DMS53 treated with DMSO at 0.1 percent for 48 hours (cell line): ENCODE data around the gene ENDOG.
A peak's percentile ranks its signal among the peaks of the same experiment; 100 is the strongest.

ENCODE experiments used
- DNase-seq: peaks from one replicate; lab custom pipeline; 2025; ENCODE audit not compliant: unreplicated experiment; lab: John Stamatoyannopoulos, UW

Gene ENDOG

DNA sequence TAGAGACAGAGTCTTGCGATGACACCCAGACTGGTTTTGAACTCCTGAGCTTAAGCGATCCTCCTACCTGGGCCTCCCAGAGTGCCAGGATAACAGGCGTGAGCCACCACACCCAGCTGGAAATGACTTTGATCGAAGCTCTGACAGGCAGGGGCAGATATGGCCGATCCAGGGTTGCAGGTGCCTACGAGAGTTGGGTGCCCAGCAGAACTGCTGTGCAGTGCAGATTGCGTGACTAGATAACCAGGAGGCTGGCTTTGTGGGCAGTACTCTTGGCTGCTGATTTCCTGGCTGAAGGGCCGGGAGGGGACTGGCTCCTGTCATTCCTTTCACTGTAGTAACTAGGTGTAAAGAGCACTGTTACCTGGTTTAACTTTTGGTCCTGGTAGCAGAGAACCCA, 19.4 kb upstream of the ENDOG start:
- DNase-seq: no peak

DNA sequence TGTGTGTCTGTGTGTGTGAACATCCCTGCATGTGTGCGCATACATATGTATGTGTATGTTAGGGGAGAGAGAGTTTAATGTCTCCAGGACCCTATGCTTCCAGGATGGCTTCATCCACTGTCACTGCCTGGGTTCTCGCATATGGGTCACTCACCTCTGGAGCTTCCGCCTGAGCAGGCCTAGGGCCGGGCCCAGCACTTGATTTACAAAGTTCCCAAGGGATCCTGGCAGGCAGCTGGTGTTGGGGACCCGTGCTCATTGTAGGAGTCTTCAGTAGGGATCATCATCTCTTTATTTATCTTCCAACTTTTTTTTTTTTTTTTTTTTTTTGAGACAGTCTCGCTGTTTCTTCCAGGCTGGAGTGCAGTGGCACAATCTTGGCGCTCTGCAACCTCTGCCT, 18.2 kb upstream of the ENDOG start:
- no peak for DNase-seq

DNA sequence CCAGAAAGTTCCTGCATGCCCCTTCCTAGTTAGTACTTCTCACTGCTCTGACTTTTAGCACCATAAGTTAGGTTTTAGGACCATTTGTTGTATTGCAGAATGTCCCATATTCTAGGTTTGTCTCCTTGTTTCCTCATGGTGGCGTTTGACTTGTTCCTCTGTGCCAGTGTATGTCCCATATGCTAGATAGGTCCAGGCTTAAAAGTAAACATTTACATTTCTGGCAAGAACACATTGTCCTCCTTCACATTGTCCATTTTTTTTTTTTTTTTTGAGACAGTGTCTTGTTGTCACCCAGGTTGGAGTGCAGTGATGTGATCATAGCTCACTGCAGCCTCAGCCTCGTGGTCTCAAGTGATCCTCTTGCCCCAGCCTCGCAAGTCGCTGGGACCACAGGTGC, 15.8 kb upstream of the ENDOG start:
- DNase-seq: no peak

DNA sequence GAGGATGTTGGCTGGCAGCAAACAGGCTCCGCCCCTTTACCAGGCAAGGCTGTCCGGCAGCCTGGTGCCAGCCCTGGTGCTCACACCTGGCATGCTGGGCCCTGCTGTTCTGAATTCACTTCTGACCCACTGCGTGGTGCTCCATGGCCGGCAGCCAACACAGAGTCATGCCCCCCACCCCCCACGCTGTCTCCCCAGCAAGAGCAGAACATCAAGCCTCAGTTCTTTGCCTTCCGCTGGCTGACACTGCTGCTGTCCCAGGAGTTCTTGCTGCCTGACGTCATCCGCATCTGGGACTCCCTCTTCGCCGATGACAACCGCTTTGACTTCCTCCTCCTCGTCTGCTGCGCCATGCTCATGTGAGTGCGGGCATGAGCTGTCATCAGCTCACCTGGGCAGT, 12.6 kb upstream of the ENDOG start:
- no peak for DNase-seq

DNA sequence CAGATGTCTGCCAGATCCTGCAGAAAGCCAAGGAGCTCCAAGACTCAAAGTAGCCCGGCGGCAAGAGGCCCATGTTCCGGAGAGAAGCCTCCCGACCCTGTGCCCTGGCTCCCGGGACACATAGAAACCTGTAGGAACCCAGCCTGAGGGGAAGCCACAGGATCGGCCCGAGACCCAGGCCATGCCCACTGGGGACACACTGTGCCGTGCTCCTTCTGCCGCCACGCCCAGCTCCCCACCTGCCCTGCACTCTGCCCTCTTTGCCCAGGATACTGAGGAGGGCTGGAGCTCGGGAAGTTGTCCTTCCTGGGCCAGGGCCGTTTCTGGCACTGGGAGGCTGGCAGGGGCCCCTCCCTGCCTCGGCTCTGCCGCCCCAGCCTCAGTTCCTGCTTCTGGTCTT, 10.5 kb upstream of the ENDOG start:
- DNase-seq: no peak

DNA sequence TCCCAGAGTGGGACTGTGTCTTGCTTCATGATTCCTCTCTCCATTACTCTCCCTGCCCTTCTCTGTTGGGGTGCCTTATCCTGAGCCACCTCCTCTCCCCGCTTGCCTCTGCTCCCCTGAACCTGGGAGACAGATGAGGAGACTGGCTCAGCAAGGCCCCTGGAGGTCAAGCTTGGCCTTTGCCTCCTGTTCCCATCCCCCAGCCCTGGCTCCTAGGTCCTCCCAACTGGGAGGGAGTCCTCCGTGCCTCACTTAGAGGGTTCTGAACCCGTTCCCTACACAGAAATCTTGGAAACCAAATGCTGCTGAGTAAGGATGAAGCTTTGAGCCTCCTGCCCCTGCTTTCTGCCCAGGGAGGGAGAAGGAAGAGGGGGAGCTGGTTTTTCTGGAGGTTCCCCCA, 9.8 kb upstream of the ENDOG start:
- DNase-seq: no peak

DNA sequence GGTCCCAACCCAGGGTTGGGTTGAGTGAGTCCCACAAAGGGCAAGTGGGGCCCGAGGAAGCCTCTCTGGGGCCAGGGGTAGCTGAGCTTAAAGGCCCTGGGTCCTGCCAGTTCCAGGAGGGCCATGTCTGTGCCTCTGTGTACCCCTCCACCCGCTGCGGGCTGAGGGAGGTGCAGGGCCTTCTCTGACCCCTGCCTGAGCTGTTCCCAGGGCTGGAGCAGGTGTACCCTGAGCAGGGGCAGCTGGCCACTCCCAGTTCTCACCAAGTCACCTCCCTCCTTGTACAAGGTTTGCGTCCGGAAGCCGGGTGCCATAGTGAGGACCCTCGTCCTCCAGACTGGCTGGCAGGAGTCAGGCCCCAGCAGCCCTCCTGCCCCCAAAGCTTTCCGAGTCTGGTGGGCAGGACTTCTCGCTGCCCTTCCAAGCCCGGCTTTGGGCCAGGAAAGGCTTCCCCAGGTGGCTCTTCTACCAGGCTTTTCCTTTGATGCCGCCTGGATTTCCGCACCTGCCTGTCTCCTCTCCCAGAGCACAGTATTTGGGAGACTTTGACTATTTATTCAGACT, 9.2 kb upstream of the ENDOG start:
- no peak for DNase-seq

DNA sequence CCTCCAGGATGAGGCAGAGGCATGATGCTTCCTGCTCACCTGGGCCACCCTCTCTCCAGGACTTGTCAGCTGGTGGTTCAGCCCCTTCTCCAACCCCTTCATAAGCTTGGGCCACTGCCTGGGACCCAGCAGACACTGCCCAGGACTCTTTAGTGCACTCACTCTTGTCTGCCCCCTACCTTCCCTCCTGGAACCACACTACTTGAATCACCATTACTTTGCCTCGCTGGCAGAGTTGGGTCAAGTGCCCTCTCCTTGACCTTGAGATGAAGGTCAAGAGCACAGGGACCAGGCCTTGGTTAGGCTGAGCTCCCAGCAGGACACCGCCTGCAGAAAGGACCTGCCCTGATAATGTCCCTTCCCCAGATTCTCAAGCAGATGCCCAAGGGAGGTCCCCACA, 8.5 kb upstream of the ENDOG start:
- DNase-seq: no peak

DNA sequence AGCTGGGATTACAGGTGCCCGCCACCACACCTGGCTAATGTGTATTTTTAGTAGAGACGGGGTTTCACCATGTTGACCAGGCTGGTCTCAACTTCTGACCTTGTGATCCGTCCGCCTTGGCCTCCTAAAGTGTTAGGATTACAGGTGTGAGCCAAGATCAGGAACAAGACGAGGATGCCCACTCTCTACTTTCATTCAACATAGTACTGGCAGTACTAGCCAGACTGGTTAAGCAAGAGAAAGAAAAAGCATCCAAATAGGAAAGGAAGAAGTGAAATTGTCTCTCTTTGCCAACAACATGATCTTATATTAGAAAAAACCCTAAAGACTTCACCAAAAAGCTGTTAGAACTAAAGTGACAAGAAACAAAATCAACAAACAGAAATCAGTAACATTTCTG, 7.4 kb upstream of the ENDOG start:
- no peak for DNase-seq

DNA sequence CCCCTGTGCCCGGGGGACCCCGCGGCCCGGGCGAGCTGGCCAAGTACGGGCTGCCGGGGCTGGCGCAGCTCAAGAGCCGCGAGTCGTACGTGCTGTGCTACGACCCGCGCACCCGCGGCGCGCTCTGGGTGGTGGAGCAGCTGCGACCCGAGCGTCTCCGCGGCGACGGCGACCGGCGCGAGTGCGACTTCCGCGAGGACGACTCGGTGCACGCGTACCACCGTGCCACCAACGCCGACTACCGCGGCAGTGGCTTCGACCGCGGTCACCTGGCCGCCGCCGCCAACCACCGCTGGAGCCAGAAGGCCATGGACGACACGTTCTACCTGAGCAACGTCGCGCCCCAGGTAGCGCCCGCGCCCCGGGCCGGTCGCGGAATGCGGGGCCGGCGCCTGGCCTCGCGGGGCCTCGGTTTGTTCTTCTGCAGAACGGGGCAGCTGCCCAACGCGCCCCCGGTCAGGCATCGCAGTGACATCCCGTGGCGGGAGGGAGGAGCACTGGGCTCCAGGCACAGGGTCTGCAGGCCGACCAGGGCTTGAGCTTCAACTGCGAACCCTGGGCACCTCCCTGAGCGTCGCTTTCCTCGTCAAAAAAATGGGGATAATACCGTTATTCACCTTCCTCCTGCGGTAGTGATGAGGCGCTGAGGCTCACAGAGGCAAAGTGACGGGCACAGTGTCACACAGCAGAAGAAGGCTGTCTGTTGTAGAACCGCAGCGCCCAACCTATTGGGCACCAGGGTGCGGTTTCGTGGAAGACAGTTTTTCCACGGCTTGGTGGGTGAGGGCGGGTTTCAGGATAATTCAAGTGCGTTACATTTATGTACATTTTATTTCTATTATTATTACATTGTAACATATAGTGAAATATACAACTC, 777 bp downstream of the ENDOG start:
- no peak for DNase-seq

DNA sequence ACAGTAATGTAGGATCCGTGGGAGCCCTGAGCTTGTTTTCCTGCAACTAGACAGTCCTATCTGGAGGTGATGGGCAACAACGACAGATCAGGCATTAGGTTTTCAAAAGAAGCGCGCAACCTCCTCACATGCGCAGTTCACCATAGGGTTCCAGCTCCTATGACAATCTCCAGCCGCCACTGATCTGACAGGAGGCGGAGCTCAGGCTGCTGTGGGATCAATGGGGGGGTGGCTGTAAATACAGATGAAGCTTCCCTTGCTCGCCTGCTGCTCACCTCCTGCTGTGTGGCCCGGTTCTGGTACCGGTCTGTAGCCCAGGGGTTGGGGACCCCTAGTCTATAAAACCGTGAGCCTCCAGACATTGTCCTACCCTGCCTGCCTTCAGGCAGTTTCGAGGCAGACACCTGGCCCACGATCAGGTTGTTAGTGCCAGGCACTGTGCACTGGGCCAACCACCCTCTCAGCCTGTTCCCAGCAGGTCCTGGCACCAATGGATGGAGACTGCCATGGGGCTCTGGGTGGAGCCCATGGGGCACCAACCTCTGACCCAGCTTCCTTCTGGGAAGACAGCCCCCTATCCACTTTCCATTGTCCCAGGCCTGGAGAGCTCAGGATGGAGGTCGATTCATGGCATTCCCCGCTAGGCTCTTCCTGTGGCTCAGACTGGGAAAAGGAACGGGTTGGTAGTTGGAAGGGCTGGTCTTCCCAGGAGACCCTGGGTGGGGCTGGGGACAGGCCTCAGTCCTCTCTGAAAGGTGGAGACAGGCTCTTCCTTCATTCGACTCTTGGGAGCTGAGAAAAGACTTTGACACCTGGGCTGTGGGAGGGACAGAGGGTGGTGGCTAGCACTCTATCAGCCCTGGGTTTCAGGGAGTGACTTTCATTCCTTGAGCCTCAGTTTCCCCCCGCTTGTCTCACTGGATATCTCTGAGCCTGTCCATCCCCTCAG, 1.7 kb downstream of the ENDOG start:
- peak; percentile 54 for DNase-seq

DNA sequence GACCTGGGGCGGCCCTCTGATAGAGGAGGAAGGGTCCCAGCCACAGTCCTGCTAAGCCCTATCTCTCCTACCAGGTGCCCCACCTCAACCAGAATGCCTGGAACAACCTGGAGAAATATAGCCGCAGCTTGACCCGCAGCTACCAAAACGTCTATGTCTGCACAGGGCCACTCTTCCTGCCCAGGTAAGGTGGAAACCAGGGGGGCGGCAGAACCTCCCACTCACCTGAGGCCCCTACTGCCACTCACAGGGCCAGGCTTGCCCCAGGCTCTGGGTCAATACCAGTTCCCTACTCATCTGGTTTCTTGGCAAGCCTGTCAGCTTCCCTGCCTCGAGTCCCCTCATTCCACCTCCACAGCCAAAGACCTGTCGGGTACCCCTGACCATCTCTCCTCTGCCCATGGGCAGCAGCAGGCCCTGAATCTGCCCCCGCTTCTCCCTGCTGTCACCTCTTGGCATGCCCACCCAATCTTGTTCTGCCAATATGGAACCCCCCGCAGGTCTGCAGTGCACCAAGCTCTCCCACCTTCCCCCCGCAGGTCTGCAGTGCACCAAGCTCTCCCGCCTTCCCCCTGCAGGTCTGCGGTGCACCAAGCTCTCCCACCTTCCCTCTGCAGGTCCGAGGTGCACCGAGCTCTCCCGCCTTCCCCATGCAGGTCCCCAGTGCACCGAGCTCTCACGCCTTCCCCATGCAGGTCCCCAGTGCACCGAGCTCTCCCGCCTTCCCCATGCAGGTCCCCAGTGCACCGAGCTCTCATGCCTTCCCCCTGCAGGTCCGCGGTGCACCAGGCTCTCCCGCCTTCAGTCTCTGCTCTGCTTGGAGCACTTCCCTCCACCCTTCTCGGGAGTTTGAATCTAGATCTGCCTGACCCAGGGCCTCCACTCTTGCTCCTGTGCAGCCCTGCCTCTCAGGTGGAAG, 2.6 kb downstream of the ENDOG start:
- no peak for DNase-seq

DNA sequence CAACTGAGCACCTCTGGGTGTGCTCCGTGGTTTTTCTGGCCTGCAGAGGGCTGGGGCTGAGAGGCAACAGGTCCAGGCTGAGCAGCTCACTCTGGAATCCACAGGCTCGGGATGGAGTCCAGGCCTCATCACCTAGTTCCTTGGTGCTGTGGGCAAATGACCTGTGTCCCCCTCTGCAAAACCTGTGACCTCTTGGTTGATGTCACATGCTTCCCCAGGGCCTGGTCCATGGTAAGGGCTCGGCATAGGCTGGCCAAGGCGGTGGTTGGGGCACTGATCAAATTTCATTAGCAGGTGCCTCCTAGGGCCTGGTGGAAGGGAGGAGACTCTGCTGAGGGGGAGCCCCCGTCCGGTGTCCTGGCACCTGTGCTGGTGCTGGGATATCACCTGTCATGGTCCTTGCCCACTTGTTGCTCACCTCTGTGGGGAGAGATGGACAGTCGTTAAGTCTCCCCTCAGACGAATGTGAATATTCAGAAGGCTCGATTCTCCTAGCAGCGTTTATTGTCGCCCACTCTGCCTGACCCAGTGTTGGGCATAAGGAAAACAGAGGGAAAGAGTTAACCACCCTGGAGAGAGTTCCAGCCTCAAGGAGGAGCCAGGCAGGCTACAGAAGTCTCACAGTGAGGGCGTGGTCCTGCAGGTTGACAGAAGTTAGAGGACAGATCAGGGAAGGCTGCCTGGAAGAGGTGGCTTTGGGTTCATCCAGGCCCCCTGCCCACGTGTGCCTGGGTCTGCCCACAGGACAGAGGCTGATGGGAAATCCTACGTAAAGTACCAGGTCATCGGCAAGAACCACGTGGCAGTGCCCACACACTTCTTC, 3.5 kb downstream of the ENDOG start:
- DNase-seq: no peak

DNA sequence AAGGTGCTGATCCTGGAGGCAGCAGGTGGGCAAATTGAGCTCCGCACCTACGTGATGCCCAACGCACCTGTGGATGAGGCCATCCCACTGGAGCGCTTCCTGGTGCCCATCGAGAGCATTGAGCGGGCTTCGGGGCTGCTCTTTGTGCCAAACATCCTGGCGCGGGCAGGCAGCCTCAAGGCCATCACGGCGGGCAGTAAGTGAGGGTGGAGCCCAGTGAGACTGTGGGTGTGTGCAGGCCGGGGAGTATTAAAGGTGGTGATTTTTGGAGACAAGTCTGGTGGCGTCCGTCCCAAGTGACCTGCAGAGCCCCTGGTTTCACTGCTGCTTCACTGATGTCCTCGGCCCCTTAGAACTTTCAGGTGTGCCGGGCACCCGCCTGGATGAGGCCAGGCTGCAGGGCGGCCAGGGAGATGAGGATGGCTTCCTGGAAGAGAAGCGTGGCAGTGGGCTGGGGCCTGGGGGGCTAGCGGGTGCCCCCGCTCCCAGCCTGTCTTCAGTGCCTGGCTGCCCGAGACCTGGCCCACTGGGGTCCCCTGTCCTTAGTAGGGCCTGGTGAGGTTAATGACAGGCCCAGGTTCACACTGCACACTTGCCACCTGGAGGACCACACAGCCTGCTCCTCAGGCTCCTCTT, 4.2 kb downstream of the ENDOG start:
- DNase-seq: no peak

DNA sequence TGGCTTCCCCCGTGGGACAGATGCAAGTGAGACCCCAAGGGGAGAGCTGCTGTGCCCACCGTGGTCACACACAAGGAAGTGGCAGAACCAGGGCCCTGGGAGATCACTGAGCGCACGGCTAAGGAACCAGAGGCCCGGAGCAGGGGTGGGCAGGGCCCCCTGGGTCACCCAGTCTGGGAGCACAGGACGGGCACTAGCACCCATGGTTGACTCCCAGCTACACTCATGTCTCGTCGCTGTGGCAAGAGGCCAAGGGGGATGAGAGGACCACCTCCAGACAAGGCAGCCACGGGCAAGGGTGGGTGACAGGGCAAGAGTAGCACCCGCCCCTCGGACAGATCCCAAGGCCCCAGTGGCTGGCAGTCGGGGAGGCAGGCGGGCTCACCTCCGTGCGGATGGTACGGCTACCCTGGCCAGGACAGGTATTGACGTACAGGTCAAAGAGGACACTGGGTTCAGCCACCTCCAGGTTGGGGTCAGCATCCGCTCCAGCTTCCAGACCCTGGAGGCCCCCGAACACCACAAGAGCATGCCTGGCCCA, 5.1 kb downstream of the ENDOG start:
- DNase-seq: no peak

DNA sequence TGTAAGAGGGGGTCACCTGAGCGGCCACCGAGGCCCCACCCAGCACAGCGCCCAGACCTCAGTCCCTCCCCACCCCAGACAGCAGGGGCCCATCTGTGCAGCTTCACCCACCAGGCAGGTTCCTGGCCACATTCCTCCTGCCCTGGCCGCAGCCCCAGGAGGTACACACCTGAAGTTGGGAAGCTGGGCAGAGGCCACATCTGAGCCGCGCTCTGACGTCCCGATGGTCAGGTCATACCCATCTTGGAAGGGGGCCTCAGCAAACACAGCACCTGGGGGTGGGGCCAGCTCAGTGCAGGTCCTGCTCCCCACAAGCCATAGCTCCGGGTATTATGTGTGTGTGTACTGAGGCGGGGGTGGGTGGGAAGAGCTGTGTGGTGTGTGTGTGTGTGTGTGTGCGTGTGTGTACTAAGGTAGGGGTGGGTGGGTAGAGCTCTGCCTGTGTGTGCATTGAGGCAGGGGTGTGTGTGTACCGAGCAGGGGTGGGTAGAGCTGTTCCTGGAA, 5.7 kb downstream of the ENDOG start:
- DNase-seq: no peak

DNA sequence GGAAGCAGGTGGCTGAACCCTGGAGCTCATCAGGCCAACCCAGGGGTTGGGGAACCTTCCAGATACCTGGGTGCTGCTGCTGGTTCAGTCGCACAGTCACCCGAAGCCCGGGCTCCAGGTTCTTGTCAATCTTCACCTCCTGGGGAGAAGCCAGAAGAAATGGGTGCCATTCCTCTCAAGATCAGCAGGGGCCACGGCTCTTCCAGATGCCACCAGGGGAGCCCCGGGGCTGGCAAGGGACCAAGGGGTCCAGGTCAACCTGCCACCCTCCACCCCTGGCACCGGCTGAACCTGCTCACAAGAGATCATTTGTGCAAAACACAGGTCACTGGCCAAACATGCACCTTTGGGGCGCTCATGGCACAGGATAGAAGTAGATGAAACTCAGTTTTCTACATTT, 6.6 kb downstream of the ENDOG start:
- DNase-seq: no peak

DNA sequence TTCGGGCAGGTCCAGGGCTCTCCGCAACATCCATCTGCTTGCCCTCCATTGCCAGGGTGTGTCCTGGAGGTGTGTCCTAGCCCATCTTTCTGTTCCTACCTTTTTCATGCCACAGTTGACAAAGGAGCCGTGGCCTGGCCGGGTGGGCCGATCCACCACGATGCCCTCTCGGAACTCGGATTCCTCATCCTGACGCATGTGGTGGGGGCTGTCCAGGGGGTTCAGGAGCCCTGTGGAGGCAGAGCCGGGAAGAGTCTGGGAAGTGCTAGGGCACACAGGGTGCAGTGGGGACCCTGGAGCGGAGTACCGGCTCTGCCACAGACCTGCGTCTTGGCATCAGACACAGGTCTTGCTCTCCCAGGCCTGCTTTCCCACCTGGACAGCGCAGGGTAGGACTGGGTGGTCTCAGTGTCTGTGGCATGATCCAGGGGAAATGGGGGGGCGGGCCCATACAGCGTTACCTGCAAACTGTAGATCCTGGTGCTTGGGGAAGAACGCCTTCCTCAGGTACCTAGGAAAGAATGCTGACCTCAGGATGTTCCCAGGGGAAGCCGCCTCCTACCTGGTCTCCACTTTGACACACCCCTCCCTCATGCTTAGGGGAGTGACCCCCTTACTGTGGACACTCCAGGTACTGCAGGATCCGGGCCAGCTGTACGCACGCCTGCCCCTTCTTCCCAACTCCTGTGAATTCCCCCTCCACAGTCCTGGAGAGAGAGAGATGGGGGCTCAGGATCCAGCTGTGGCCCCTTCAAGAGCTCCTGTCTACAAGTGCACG, 7.8 kb downstream of the ENDOG start:
- DNase-seq: no peak
